ENCODE data around the gene KCNK13. TPM values are rescaled to one million over a fixed set of nuclear protein-coding genes. Genes with fewer than 3 reads are reported as not detected.

KCNK13 gene
- total and polyA plus RNA-seq, 9 of the 15 experiments (the other 6 are each of a cell fraction or from before 2014, with no cell fraction given), result 0.03 to 0.05 TPM; not detected in 7

DNA sequence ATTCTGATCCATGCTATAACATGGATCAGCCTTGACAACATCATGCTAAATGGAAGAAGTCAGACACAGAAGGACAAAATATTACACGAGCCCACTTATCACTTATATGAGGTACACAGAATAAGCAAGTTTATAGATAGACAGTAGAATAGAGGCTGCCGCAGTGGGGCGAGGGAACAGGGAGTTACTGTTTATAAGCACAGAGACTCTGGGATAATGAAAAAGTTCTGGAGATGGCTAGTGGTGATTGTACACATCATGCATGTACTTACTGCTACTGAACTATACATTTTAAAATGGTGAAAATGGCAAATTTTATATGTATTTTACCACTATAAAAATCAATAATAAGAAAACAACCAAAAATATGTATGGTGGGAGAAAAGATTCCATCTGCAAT, 99.3 kb downstream of the KCNK13 start:
- intact Hi-C loops (cut with micrococcal nuclease), result no loop called here
- no peaks in the 10 kb centered on the region for H3K9me3 ChIP-seq (replicated peaks; ENCODE audit: control insufficient read depth, insufficient read depth, low read depth, low read length)
- no peaks in the 10 kb centered on the region; a peak in 1 of 5 replicates for H3K27me3 ChIP-seq (ENCODE audit: control insufficient read depth in 2 of 2, insufficient read depth in 2 of 2, low read length in 2 of 2)
- DNase-seq (ENCODE audit: extremely low read depth in 1 of 4, low spot score in 3 of 4) (no peak), ATAC-seq (no peak), FAIRE-seq (no peak)
- H3K9ac ChIP-seq (ENCODE audit: insufficient read depth in 1 of 2, low read depth in 2 of 2, low read length in 2 of 2), result no peak overlapping the region
- no peaks in the 10 kb centered on the region for H4K20me1 ChIP-seq (replicated peaks; ENCODE audit: control insufficient read depth, insufficient read depth, low read length)
- H3K27ac ChIP-seq (ENCODE audit: extremely low read depth, low read depth, low read length), result no peak overlapping the region
- BruUV-seq (replicated peaks), result no TSS peak
- ChIA-PET CTCF (ENCODE audit: low intra/inter-chr PET ratio) (no interaction called here), POLR2A (no interaction called here)
- no peak overlapping the region for H2AFZ ChIP-seq (ENCODE audit: low read depth, low read length)
- no peak overlapping the region for H3K4me2 ChIP-seq (ENCODE audit: insufficient read depth, low read length)
- WGBS (ENCODE audit: insufficient coverage, low coverage, missing lambda C conversion rate), result 0% methylated on average over 3 of the region's 3 CpGs
- H3K36me3 ChIP-seq (ENCODE audit: control insufficient read depth, insufficient read depth, low read length), result no peaks in the 10 kb centered on the region
- H3K79me2 ChIP-seq (ENCODE audit: control insufficient read depth, insufficient read depth, low read length), result no peaks in the 10 kb centered on the region
- no peak overlapping the region for H3K4me3 ChIP-seq
- in situ Hi-C loops (cut with MboI), result no loop called here
- H3K4me1 ChIP-seq (replicated peaks in 1 of 2; ENCODE audit: control insufficient read depth in 2 of 2, insufficient read depth in 2 of 2, low read length in 2 of 2), result no peaks in the 10 kb centered on the region
- H3K9me1 ChIP-seq (ENCODE audit: control insufficient read depth, insufficient read depth, low read length), result no peaks in the 10 kb centered on the region
- TF ChIP-seq MXI1 (IDR thresholded peaks at IDR 0.05; ENCODE audit: low read depth, low read length) (no peak), CBFB (CRISPR knock-in tag; IDR thresholded peaks at IDR 0.05) (no peak), ZNF668 (CRISPR knock-in tag; IDR thresholded peaks at IDR 0.05) (no peak), TCF3 (CRISPR knock-in tag; IDR thresholded peaks at IDR 0.05) (no peak), DPF2 (IDR thresholded peaks at IDR 0.05) (no peak), KHSRP (IDR thresholded peaks at IDR 0.05) (no peak), CHD2 (IDR thresholded peaks at IDR 0.05; ENCODE audit: low read depth, low read length) (no peak), ZNF134 (CRISPR knock-in tag; conservative IDR thresholded peaks at IDR 0.05) (no peak), ZNF282 (CRISPR knock-in tag; IDR thresholded peaks at IDR 0.05) (no peak), ZNF407 (IDR thresholded peaks at IDR 0.05; ENCODE audit: low read depth) (no peak), MCM3 (IDR thresholded peaks at IDR 0.05) (no peak), TEAD4 (IDR thresholded peaks at IDR 0.05; ENCODE audit: low read length) (no peak), TEAD4 (CRISPR knock-in tag; IDR thresholded peaks at IDR 0.05; ENCODE audit: borderline replicate concordance) (no peak), BRF2 (IDR thresholded peaks at IDR 0.05; ENCODE audit: borderline replicate concordance, insufficient read depth, insufficient read length) (no peak), ATF7 (IDR thresholded peaks at IDR 0.05) (no peak), RFX5 (IDR thresholded peaks at IDR 0.05; ENCODE audit: low read depth, low read length) (no peak)
